ENCODE results near the gene OR1J2. TPM values are rescaled to one million over a fixed set of nuclear protein-coding genes. Genes with fewer than 3 reads are reported as not detected.

Gene OR1J2
- polyA plus RNA-seq, 1 donor (not counting 4 experiments of a cell fraction or from before 2014, with no cell fraction given): not detected

DNA sequence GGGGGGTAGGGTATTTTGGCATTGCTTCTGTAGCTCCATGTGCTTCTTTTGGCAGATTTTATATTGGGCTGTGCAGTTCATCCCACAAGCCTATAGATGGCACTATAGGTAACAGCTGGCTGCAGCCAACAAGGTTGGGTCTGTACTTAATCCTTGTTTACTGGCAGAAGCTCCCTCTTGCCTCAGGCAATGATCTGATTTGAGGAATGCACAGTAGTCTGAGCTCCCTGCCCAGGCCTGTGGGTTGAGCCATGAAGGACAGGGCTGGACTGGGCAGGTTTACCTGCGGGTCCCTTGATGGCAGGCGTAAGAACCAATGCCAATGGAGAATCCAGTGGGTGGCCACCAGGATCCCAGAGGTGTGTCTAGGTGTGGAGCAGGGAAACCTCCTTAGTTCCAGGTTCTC, 11.7 kb upstream of the OR1J2 start:
- TF ChIP-seq CTCF (optimal IDR thresholded peaks at IDR 0.05 in 1 of 3, IDR thresholded peaks at IDR 0.05 in 1 of 3, conservative IDR thresholded peaks at IDR 0.05 in 1 of 3; ENCODE audit: extremely low read depth in 1 of 3, insufficient read depth in 2 of 3, low read length in 3 of 3) (peak; percentile 75 to 84 (median 82)), EZH2 (IDR thresholded peaks at IDR 0.05; ENCODE audit: low read length) (no peak)
- H3K79me2 ChIP-seq (ENCODE audit: control insufficient read depth, insufficient read depth, low read length): no peaks in the 10 kb centered on the region
- H3K4me3 ChIP-seq (ENCODE audit: control insufficient read depth in 2 of 3, extremely low read depth in 1 of 3, insufficient read depth in 2 of 3, low read depth in 1 of 3, low read length in 3 of 3): no peak overlapping the region
- dilution Hi-C loops (cut with MboI; ENCODE audit: extremely low pct_ligation_motif_present, low sequenced_read_pairs): no loop called here
- H3K27me3 ChIP-seq (ENCODE audit: control insufficient read depth, extremely low read depth, insufficient read depth, low read length): no peaks in the 10 kb centered on the region
- DNase-seq (ENCODE audit: low read depth, low spot score) (peak; percentile 85), FAIRE-seq (peak; percentile 73)
- H3K4me2 ChIP-seq (ENCODE audit: control insufficient read depth, extremely low read depth, insufficient read depth, low read depth, low read length): peak overlapping the region; percentile 11
- no peak overlapping the region for H2AFZ ChIP-seq (ENCODE audit: control insufficient read depth, low read length)
- peaks cover 5% of the 10 kb centered on the region for H3K4me1 ChIP-seq (ENCODE audit: control insufficient read depth, extremely low read depth, insufficient read depth, low read length)
- H4K20me1 ChIP-seq (ENCODE audit: control insufficient read depth, extremely low read depth, insufficient read depth, low read length): no peaks in the 10 kb centered on the region
- H3K9ac ChIP-seq (ENCODE audit: control insufficient read depth, extremely low read depth, insufficient read depth, low read length): no peak overlapping the region
- H3K9me1 ChIP-seq (ENCODE audit: control insufficient read depth, extremely low read depth, insufficient read depth, low read length): no peaks in the 10 kb centered on the region
- H3K36me3 ChIP-seq (ENCODE audit: control insufficient read depth in 2 of 2, extremely low read depth in 1 of 2, insufficient read depth in 2 of 2, low read length in 2 of 2): no peaks in the 10 kb centered on the region
- no peaks in the 10 kb centered on the region for H3K9me3 ChIP-seq (ENCODE audit: control insufficient read depth, low read depth, low read length)
- no peak overlapping the region for H3K27ac ChIP-seq (ENCODE audit: control insufficient read depth, insufficient read depth, low read length)

DNA sequence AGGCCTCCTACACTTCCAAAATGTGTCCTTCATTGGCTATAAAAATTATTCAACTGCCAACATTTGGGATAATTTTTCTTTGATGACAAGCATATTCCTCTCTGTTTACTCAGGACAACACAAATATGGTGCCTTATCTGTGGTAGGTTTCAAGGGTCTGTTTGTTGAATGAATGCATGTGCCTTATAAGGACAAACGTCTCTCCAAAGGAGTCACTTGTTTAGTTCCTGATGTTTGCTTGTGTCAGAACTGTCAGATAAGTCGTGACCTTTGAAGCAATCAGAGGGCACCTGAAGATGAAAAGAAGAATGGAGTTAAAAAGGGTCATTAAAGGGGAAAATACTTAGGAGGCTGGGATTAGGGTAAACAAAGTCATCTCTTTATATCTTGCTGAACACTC, 3.6 kb upstream of the OR1J2 start:
- no peak for TF ChIP-seq CTCF (optimal IDR thresholded peaks at IDR 0.05 in 1 of 3, IDR thresholded peaks at IDR 0.05 in 1 of 3, conservative IDR thresholded peaks at IDR 0.05 in 1 of 3; ENCODE audit: extremely low read depth in 1 of 3, insufficient read depth in 2 of 3, low read length in 3 of 3)
- no peak for TF ChIP-seq EZH2 (IDR thresholded peaks at IDR 0.05; ENCODE audit: low read length)
- H3K9me1 ChIP-seq (ENCODE audit: control insufficient read depth, extremely low read depth, insufficient read depth, low read length): no peaks in the 10 kb centered on the region
- no peaks in the 10 kb centered on the region for H3K27me3 ChIP-seq (ENCODE audit: control insufficient read depth, extremely low read depth, insufficient read depth, low read length)
- FAIRE-seq (no peak), DNase-seq (ENCODE audit: low read depth, low spot score) (no peak)
- no peaks in the 10 kb centered on the region for H3K79me2 ChIP-seq (ENCODE audit: control insufficient read depth, insufficient read depth, low read length)
- no peak overlapping the region for H3K4me2 ChIP-seq (ENCODE audit: control insufficient read depth, extremely low read depth, insufficient read depth, low read depth, low read length)
- H3K4me1 ChIP-seq (ENCODE audit: control insufficient read depth, extremely low read depth, insufficient read depth, low read length): no peaks in the 10 kb centered on the region
- no peak overlapping the region for H2AFZ ChIP-seq (ENCODE audit: control insufficient read depth, low read length)
- dilution Hi-C loops (cut with MboI; ENCODE audit: extremely low pct_ligation_motif_present, low sequenced_read_pairs): loop anchor here (25.0 kb wide), 1 partner anchor 230 kb away; the partner anchor contains the start of gene OR1L6
- no peaks in the 10 kb centered on the region for H3K9me3 ChIP-seq (ENCODE audit: control insufficient read depth, low read depth, low read length)
- H3K27ac ChIP-seq (ENCODE audit: control insufficient read depth, insufficient read depth, low read length): no peak overlapping the region
- H4K20me1 ChIP-seq (ENCODE audit: control insufficient read depth, extremely low read depth, insufficient read depth, low read length): no peaks in the 10 kb centered on the region
- H3K36me3 ChIP-seq (ENCODE audit: control insufficient read depth in 2 of 2, extremely low read depth in 1 of 2, insufficient read depth in 2 of 2, low read length in 2 of 2): no peaks in the 10 kb centered on the region
- H3K9ac ChIP-seq (ENCODE audit: control insufficient read depth, extremely low read depth, insufficient read depth, low read length): no peak overlapping the region
- H3K4me3 ChIP-seq (ENCODE audit: control insufficient read depth in 2 of 3, extremely low read depth in 1 of 3, insufficient read depth in 2 of 3, low read depth in 1 of 3, low read length in 3 of 3): no peak overlapping the region

Measured in keratinocyte (primary cell).